HepG2 (cell line): Measurements from ENCODE around the gene GASK1A. TPM values are rescaled to one million over a fixed set of nuclear protein-coding genes. Genes with fewer than 3 reads are reported as not detected.
A peak's percentile ranks its signal among the peaks of the same experiment; 100 is the strongest.

Experiments
- ATAC-seq: fragments of 200-7000 bp; cut with Tn5 transposase; 3 replicates; pipeline ENCODE4 v1.9.1; 2020; ENCODE audit warnings: mild to moderate bottlenecking, moderate library complexity
- BruUV-seq: library from RNA; stranded (reverse); fragments of 400-500 nt; replicated peaks from 2 replicates; lab custom pipeline; 2021; lab: Mats Ljungman, UMichigan
- CTCF ChIA-PET: fragments of 300-600 bp; formaldehyde crosslinking; extraction: SDS; loops from one replicate; lab custom pipeline; 2021; ENCODE audit warnings: low total read pairs, inconsistent platforms, low intra/inter-chr PET ratio; lab: Yijun Ruan, JAX
- POLR2A ChIA-PET: fragments of 350-600 bp; sonication (Branson Sonifier 250); formaldehyde crosslinking; loops from one replicate; lab custom pipeline; 2020; ENCODE audit warnings: antibody characterized with exemption, inconsistent platforms; lab: Yijun Ruan, JAX
- DNase-seq: peaks from one replicate; pipeline ENCODE4 v3.0.0-alpha.2; 2015; ENCODE audit warnings: low spot score
- FAIRE-seq: peaks from 3 replicates; lab custom pipeline; 2011; peaks lifted over from hg19 to GRCh38; lab: Jason Lieb, UNC
- H2AFZ ChIP-seq: one replicate; pipeline ENCODE4 v1.6.1; 2011; ENCODE audit warnings: low read length, inconsistent platforms
- H3K27ac ChIP-seq: fragments of 300-600 bp; 3 replicates; pipeline ENCODE4 v1.8.0; 2011; ENCODE audit warnings: mixed run types, mild to moderate bottlenecking, mixed read lengths, low read length, inconsistent platforms; ENCODE audit not compliant: insufficient read depth; ENCODE audit errors: extremely low read length
- H3K27me3 ChIP-seq, 2 experiments: fragments of 200-600 bp in 1 of 2; 2 replicates in 1 of 2; 3 replicates in 1 of 2; pipeline versions ENCODE4 v1.6.0 to v1.8.0; 2011; ENCODE audit warnings: low read length in 2 of 2, mild to moderate bottlenecking in 2 of 2, moderate library complexity in 2 of 2, inconsistent platforms in 1 of 2; ENCODE audit not compliant: insufficient read depth in 2 of 2, control insufficient read depth in 1 of 2
- H3K36me3 ChIP-seq, 2 experiments: fragments of 200-600 bp in 1 of 2; replicated peaks in 1 of 2; 2 replicates in 1 of 2; 3 replicates in 1 of 2; pipeline versions ENCODE4 v1.5.1 to v1.8.0; 2011; ENCODE audit warnings: low read length in 2 of 2, inconsistent platforms in 1 of 2; ENCODE audit not compliant: insufficient read depth in 2 of 2, control insufficient read depth in 1 of 2
- H3K4me1 ChIP-seq: 2 replicates; pipeline ENCODE4 v1.5.1; 2012; ENCODE audit warnings: low read length, inconsistent platforms; ENCODE audit not compliant: insufficient read depth
- H3K4me2 ChIP-seq: 2 replicates; pipeline ENCODE4 v1.6.0; 2011; ENCODE audit warnings: low read depth, low read length, inconsistent platforms
- H3K4me3 ChIP-seq, 3 experiments: fragments of 200-600 bp in 1 of 3; sonication (generic), shearing (Covaris generic) in 1 of 3; replicated peaks in 1 of 3; 2 replicates each; pipeline ENCODE4 v1.5.1; 2011 to 2016; ENCODE audit warnings: low read length in 3 of 3, inconsistent platforms in 2 of 3, low read depth in 2 of 3, mild to moderate bottlenecking in 2 of 3, control low read depth in 1 of 3, mixed read lengths in 1 of 3; ENCODE audit not compliant: insufficient read depth in 1 of 3
- H3K79me2 ChIP-seq: one replicate; pipeline ENCODE4 v1.6.1; 2011; ENCODE audit warnings: low read length, inconsistent platforms; ENCODE audit not compliant: insufficient read depth
- H3K9ac ChIP-seq: 2 replicates; pipeline ENCODE4 v1.6.0; 2011; ENCODE audit warnings: mild to moderate bottlenecking, low read depth, low read length, inconsistent platforms; ENCODE audit not compliant: insufficient read depth
- H3K9me3 ChIP-seq: 2 replicates; pipeline ENCODE4 v1.5.1; 2012; ENCODE audit warnings: mild to moderate bottlenecking, low read length
- H4K20me1 ChIP-seq: 2 replicates; pipeline ENCODE4 v1.6.0; 2011; ENCODE audit warnings: inconsistent platforms, mild to moderate bottlenecking, low read length, moderate library complexity; ENCODE audit not compliant: insufficient read depth
- AGO2 ChIP-seq: fragments of 200-400 bp; formaldehyde crosslinking; optimal IDR thresholded peaks from 2 replicates; pipeline ENCODE3; 2017; ENCODE audit warnings: mild to moderate bottlenecking, low read depth, low read length, moderate library complexity
- CHD2 ChIP-seq: IDR thresholded peaks from 2 replicates; pipeline ENCODE4 v1.6.1; 2011; ENCODE audit warnings: low read depth, low read length, improper control_type of control experiment
- DNMT1 ChIP-seq: sonication (generic); formaldehyde crosslinking; IDR thresholded peaks from 2 replicates; pipeline ENCODE4 v1.5.1; 2020; ENCODE audit warnings: mild to moderate bottlenecking, missing genetic modification reagents
- HOXA5 ChIP-seq: sonication (generic); formaldehyde crosslinking; IDR thresholded peaks from 2 replicates; pipeline ENCODE4 v1.4.0; 2020; ENCODE audit warnings: missing genetic modification reagents
- KLF9 ChIP-seq: IDR thresholded peaks from 2 replicates; pipeline ENCODE4 v1.6.1; 2016; ENCODE audit warnings: low read depth
- NR1H2 ChIP-seq: sonication (generic); formaldehyde crosslinking; IDR thresholded peaks from 2 replicates; pipeline ENCODE4 v1.8.1; 2022; ENCODE audit warnings: low read depth, missing genetic modification reagents, borderline replicate concordance
- POGK ChIP-seq: sonication (generic); formaldehyde crosslinking; conservative IDR thresholded peaks from 2 replicates; pipeline ENCODE4 v1.8.0; 2022; ENCODE audit warnings: mild to moderate bottlenecking, moderate library complexity, missing genetic modification reagents
- RAD51 ChIP-seq: fragments of 450-650 bp; IDR thresholded peaks from 2 replicates; pipeline ENCODE4 v1.6.1; 2016; ENCODE audit warnings: borderline replicate concordance
- STAT6 ChIP-seq: sonication (generic); formaldehyde crosslinking; IDR thresholded peaks from 2 replicates; pipeline ENCODE4 v1.4.0; 2020; ENCODE audit warnings: missing genetic modification reagents, mild to moderate bottlenecking, borderline replicate concordance
- ZNF329 ChIP-seq: sonication (generic); formaldehyde crosslinking; IDR thresholded peaks from 2 replicates; pipeline ENCODE4 v1.9.0; 2021; ENCODE audit warnings: low read depth, mild to moderate bottlenecking, missing genetic modification reagents
- ZNF354B ChIP-seq: sonication (generic); formaldehyde crosslinking; IDR thresholded peaks from 2 replicates; pipeline ENCODE4 v1.8.0; 2022; ENCODE audit warnings: mild to moderate bottlenecking, missing genetic modification reagents
- WGBS: methylation state at CpG from one replicate; pipeline ENCODE4 v1.1.6; 2017; ENCODE audit warnings: low lambda C conversion rate; 5-methylcytosine and 5-hydroxymethylcytosine counted together
- in situ Hi-C: cut with HindIII; loops from 2 replicates; pipeline ENCODE4 v1.10.0; 2017; ENCODE audit warnings: low pct_unique_long_range_greater_than_20kb; ENCODE audit not compliant: extremely low pct_ligation_motif_present
- intact Hi-C: fragments of 100-400 bp; cut with micrococcal nuclease; formaldehyde crosslinking; loops from one replicate; pipeline ENCODE4 v1.10.0; 2022; ENCODE audit not compliant: unreplicated experiment
- polyA plus RNA-seq, 8 experiments: library from polyadenylated mRNA; depleted of rRNA in 3 of 8; stranded (reverse) in 7 of 8; unstranded in 1 of 8; fragments of >200 nt; fragmentation: Illumina TruSeq in 4 of 8; extraction: Trizol in 4 of 8; gene quantifications; 2 replicates each; pipeline versions ENCODE4 v1.2.1 to v1.2.3, GENCODE V29; 2011 to 2016; ENCODE audit warnings: low read depth in 4 of 8, missing spikeins in 1 of 8, mixed read lengths in 1 of 8; ENCODE audit not compliant: insufficient read depth in 1 of 8
- total RNA-seq, 5 experiments: library from RNA; depleted of rRNA; stranded (reverse); fragments of >200 nt; fragmentation: Illumina TruSeq; extraction: Trizol; gene quantifications; 2 replicates each; pipeline ENCODE4 v1.2.3, GENCODE V29; 2016; ENCODE audit warnings: low read depth in 1 of 5
- TF ChIP-seq, protein P1 (sequence below): IDR thresholded peaks from 2 replicates; pipeline ENCODE4 v1.6.1; 2016; ENCODE audit warnings: low read depth, missing genetic modification reagents, missing compliant biosample characterization
- TF ChIP-seq, protein P2 (sequence below): sonication (generic); formaldehyde crosslinking; IDR thresholded peaks from 2 replicates; pipeline ENCODE4 v1.8.0; 2022; ENCODE audit warnings: missing genetic modification reagents, mild to moderate bottlenecking, inconsistent platforms, borderline replicate concordance

The GASK1A gene
- total and polyA plus RNA-seq, 2 of the 13 experiments (the other 11 are each of a cell fraction or from before 2014, with no cell fraction given) = not detected

GRCh38 chr3:43071313-43071893 is 92.3 kb downstream of the GASK1A start:
- intact Hi-C loops = loop anchor here (2.0 kb wide), 1 partner anchor 111 kb away; no protein-coding TSS in a partner anchor
- DNase-seq = peak; percentile 23
- H3K4me1 ChIP-seq = no peaks in the 10 kb centered on the region
- BruUV-seq = no TSS peak
- ChIA-PET CTCF (interaction anchor here (1.4 kb wide), 1 partner anchor 109 kb away, joined by 8 read pairs; no protein-coding TSS in a partner anchor), POLR2A (no interaction called here)
- H3K9ac ChIP-seq = no peak overlapping the region
- H4K20me1 ChIP-seq = no peaks in the 10 kb centered on the region
- in situ Hi-C loops = loop anchor here (10.0 kb wide), 1 partner anchor 107 kb away; no protein-coding TSS in a partner anchor
- no peaks in the 10 kb centered on the region for H3K36me3 ChIP-seq
- FAIRE-seq = no peak
- H3K9me3 ChIP-seq = no peaks in the 10 kb centered on the region
- no peak overlapping the region for H2AFZ ChIP-seq
- H3K79me2 ChIP-seq = no peaks in the 10 kb centered on the region
- peak; percentile 76 for ATAC-seq
- no peak overlapping the region for H3K4me3 ChIP-seq
- no peak overlapping the region for H3K4me2 ChIP-seq
- 0% methylated on average over 3 of the region's 7 CpGs for WGBS
- H3K27me3 ChIP-seq = no peaks in the 10 kb centered on the region
- no peak overlapping the region for H3K27ac ChIP-seq
- TF ChIP-seq AGO2 = no peak
- no peak for TF ChIP-seq HOXA5 (CRISPR knock-in tag)
- no peak for TF ChIP-seq STAT6 (CRISPR knock-in tag)
- TF ChIP-seq ZNF354B = no peak
- TF ChIP-seq, protein P1, sequence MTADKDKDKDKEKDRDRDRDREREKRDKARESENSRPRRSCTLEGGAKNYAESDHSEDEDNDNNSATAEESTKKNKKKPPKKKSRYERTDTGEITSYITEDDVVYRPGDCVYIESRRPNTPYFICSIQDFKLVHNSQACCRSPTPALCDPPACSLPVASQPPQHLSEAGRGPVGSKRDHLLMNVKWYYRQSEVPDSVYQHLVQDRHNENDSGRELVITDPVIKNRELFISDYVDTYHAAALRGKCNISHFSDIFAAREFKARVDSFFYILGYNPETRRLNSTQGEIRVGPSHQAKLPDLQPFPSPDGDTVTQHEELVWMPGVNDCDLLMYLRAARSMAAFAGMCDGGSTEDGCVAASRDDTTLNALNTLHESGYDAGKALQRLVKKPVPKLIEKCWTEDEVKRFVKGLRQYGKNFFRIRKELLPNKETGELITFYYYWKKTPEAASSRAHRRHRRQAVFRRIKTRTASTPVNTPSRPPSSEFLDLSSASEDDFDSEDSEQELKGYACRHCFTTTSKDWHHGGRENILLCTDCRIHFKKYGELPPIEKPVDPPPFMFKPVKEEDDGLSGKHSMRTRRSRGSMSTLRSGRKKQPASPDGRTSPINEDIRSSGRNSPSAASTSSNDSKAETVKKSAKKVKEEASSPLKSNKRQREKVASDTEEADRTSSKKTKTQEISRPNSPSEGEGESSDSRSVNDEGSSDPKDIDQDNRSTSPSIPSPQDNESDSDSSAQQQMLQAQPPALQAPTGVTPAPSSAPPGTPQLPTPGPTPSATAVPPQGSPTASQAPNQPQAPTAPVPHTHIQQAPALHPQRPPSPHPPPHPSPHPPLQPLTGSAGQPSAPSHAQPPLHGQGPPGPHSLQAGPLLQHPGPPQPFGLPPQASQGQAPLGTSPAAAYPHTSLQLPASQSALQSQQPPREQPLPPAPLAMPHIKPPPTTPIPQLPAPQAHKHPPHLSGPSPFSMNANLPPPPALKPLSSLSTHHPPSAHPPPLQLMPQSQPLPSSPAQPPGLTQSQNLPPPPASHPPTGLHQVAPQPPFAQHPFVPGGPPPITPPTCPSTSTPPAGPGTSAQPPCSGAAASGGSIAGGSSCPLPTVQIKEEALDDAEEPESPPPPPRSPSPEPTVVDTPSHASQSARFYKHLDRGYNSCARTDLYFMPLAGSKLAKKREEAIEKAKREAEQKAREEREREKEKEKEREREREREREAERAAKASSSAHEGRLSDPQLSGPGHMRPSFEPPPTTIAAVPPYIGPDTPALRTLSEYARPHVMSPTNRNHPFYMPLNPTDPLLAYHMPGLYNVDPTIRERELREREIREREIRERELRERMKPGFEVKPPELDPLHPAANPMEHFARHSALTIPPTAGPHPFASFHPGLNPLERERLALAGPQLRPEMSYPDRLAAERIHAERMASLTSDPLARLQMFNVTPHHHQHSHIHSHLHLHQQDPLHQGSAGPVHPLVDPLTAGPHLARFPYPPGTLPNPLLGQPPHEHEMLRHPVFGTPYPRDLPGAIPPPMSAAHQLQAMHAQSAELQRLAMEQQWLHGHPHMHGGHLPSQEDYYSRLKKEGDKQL (CRISPR knock-in tag) = no peak
- no peak for TF ChIP-seq NR1H2 (CRISPR knock-in tag)
- TF ChIP-seq POGK (CRISPR knock-in tag) = no peak
- no peak for TF ChIP-seq CHD2
- no peak for TF ChIP-seq KLF9 (CRISPR knock-in tag)
- TF ChIP-seq RAD51 = no peak
- no peak for TF ChIP-seq DNMT1 (CRISPR knock-in tag)
- TF ChIP-seq ZNF329 (CRISPR knock-in tag) = no peak
- TF ChIP-seq, protein P2, sequence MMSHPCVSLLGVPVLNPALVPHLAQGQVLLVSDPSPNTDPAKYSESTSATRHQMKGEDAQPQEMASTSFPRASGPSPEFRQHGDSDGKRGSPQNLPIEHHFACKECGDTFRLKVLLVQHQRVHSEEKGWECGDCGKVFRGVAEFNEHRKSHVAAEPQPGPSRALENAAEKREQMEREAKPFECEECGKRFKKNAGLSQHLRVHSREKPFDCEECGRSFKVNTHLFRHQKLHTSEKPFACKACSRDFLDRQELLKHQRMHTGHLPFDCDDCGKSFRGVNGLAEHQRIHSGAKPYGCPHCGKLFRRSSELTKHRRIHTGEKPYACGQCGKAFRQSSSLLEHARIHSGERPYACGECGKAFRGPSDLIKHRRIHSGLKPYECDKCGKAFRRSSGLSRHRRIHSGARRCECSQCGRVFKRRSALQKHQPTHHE (CRISPR knock-in tag) = no peak
